GM19468 (cell line): ENCODE results near the gene ADCY2.

Source experiments
- ATAC-seq: cut with Tn5 transposase; IDR thresholded peaks from one replicate; pipeline ENCODE4 v1.9.1; 2021; ENCODE audit warnings: mild to moderate bottlenecking, moderate library complexity, moderate number of reproducible peaks; ENCODE audit not compliant: unreplicated experiment; ENCODE audit errors: extremely low read depth

Gene ADCY2

GRCh38 chr5:7705261-7705660, 309.3 kb downstream of the ADCY2 start:
- ATAC-seq, result no peak

GRCh38 chr5:7705736-7706135, 309.8 kb downstream of the ADCY2 start:
- no peak for ATAC-seq

- ATAC-seq, result no peak
Measured at GRCh38 chr5:7706256-7706655, 310.3 kb downstream of the ADCY2 start.

GRCh38 chr5:7714119-7714518, 318.2 kb downstream of the ADCY2 start:
- no peak for ATAC-seq

GRCh38 chr5:7714697-7715096, 318.8 kb downstream of the ADCY2 start:
- ATAC-seq, result no peak

- no peak for ATAC-seq
Measured at GRCh38 chr5:7717691-7718090, 321.8 kb downstream of the ADCY2 start.

GRCh38 chr5:7728076-7728475, 332.1 kb downstream of the ADCY2 start:
- ATAC-seq, result no peak

- no peak for ATAC-seq
Measured at GRCh38 chr5:7741415-7742065, 345.6 kb downstream of the ADCY2 start.

GRCh38 chr5:7742241-7742656, 346.3 kb downstream of the ADCY2 start:
- no peak for ATAC-seq

GRCh38 chr5:7745882-7746610, 350.1 kb downstream of the ADCY2 start:
- ATAC-seq, result no peak

- no peak for ATAC-seq
Measured at GRCh38 chr5:7747728-7748127, 351.8 kb downstream of the ADCY2 start.

- no peak for ATAC-seq
Measured at GRCh38 chr5:7749626-7750025, 353.7 kb downstream of the ADCY2 start.

- ATAC-seq, result no peak
Measured at GRCh38 chr5:7751874-7752273, 355.9 kb downstream of the ADCY2 start.

GRCh38 chr5:7753181-7753580, 357.2 kb downstream of the ADCY2 start:
- ATAC-seq, result no peak

GRCh38 chr5:7753596-7753995, 357.7 kb downstream of the ADCY2 start:
- no peak for ATAC-seq

- no peak for ATAC-seq
Measured at GRCh38 chr5:7754490-7754889, 358.6 kb downstream of the ADCY2 start.

- ATAC-seq, result no peak
Measured at GRCh38 chr5:7754997-7755596, 359.2 kb downstream of the ADCY2 start.

GRCh38 chr5:7755958-7756357, 360.0 kb downstream of the ADCY2 start:
- ATAC-seq, result no peak

GRCh38 chr5:7756453-7756852, 360.5 kb downstream of the ADCY2 start:
- no peak for ATAC-seq

- ATAC-seq, result no peak
Measured at GRCh38 chr5:7759257-7759871, 363.4 kb downstream of the ADCY2 start.

- no peak for ATAC-seq
Measured at GRCh38 chr5:7759951-7760580, 364.1 kb downstream of the ADCY2 start.
